GM18861 (cell line): Measurements from ENCODE around the gene SDCBP2.

Experiments used
- ATAC-seq: cut with Tn5 transposase; IDR thresholded peaks from one replicate; pipeline ENCODE4 v1.9.1; 2021; ENCODE audit not compliant: unreplicated experiment

SDCBP2 gene

GRCh38 chr20:1298166-1298565, 30.8 kb downstream of the SDCBP2 start:
- ATAC-seq: no peak

- ATAC-seq: no peak
Observed at GRCh38 chr20:1297486-1297885, 31.5 kb downstream of the SDCBP2 start.

DNA sequence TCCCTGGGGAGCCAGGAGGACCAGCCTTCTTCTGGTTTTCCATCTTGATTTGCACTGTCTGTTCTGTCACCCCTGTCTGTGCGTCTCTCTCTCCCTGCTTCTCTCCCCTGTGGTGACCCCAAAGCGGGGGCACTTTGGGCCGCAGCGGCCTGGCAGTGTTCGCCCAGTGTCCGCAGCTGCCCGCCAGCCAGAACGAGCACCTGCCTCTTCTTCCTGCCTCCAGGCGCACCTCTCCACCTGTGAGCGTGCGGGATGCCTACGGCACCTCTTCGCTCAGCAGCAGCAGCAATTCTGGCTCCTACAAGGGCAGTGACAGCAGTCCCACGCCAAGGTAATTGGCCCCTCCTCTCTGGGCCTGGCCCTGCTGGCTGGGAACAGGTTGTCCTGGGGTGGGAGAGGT, 32.0 kb downstream of the SDCBP2 start:
- no peak for ATAC-seq

GRCh38 chr20:1296117-1296610, 32.8 kb downstream of the SDCBP2 start:
- ATAC-seq: no peak

DNA sequence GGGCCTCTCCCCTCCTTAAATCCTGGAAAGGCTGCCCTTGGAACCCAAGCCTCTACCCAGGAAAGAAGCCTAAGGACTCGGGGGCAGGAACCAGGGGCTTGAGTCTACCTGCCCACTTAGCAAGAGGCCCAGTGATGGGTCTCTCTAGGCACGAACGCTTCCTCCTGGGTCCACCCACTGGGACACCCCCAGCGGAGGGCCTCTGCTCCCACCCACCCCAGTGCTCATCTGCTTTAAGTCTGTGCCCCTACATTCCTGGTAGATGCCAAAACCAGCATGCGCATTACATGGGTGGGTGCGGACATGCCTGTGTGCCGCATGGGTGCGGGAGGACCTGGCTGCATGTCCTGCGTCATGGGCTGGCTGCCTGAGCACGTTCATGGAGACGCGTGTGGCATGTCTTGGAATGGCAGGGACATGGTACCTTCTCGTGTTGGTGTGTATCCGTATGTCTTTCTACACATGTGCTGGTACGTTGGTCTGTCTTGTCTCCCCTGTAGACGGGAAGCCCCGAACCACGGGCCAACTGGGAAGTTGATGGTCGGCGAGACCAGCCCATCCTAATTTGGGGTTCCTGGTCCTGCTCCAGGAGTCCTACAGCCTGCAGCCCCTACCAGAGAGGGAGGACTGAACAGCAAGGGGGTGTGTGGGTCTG, 33.5 kb downstream of the SDCBP2 start:
- ATAC-seq: no peak

DNA sequence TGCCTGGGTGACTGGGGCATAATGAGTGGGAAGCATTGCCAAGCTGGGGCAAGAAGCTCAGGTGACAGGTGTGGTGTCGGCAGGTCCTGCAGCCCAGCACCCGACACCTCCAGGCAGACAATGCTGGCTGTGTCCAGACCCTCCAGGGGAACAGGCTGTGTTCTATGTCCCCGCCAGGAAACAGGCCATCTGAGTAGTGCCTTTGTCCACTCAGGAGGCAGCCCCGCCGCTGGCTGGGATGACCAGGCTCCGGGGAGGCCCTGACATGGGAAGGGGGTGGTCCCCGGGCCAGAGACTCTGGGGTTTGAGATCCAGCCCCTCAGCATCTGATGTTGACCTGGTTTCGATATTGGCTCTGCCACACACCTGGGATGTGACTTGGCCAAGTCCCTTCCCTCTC, 34.4 kb downstream of the SDCBP2 start:
- ATAC-seq: no peak

DNA sequence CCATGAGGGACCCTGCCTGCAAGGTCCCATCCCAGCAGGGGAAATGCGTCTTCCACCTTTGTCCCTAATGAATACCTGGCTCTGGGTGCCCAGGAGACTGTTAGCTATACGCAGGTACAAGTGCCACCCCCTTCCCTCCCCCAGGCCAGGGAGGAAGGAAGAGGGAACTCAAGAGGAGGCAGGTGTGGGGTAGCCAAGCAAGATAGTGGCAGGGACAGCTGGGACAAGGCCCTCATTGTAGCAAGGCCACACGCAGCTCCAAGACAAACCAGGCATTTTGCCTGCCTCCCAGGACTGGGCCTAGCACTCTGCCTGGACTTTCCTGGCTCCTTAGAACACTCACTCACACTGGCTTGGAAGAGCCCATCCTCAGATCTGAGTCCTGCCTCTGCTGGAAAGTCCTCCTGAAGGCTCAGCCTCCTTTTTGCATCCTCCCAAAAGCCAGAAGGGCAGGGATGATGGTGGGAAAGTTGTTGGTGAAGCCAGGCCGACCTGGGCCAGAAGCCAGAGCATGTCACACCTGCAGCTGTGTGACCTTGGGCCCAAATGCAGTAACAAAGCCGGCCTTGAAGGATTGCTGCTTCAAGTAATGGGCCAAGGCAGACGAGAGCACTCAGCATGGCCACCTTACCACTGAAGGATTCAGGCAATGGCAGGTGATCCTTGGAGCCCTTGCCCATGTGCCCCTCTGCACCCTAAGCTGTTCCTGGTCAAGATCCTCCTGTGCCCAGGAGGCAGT, 35.1 kb downstream of the SDCBP2 start:
- ATAC-seq: no peak

DNA sequence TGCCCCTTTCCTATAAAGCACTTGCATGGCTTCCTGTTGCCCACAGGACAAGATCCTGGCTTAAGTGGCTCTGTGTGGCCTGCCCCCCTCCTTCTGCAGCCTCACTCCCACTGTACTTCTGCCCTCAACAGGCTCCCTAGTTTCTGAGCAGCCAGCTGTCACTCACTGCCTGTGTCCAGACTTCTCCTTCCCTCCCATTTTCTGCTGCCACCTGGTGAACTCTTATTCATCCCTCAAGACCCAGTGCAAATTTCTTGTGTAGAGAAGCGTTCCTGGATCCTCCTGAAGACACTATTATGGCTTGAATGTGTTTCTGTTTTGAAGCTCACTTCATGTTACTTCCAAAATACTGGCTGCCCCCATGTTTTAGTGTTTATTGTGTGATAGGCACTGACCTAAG, 36.3 kb downstream of the SDCBP2 start:
- ATAC-seq: no peak

DNA sequence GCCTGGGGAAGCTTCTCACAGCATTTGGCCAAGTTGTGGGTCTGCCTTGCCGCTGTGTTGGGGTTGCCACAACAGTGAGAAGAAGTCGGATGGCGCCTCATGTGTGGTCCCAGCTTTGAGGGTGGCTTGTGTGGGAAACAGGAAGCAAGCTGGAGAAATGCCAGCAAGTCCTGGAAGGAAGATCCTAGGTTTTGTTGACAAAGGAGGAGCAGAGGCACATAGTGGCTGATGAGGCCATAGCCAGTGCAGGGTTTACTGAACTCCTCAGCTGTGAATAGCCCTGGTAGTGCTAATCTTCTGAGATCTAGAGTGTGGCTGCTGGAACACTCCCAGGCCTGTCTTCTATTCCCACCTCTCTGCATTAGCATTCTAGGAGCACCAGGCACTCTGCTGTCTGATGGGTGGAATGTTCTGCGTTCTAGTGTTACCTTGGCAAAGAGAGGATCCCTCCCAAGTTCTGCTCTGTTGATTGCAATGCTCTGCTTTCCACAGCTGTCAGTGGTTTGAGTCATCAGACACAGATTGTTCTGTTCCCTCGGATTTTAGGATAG, 37.7 kb downstream of the SDCBP2 start:
- ATAC-seq: no peak

DNA sequence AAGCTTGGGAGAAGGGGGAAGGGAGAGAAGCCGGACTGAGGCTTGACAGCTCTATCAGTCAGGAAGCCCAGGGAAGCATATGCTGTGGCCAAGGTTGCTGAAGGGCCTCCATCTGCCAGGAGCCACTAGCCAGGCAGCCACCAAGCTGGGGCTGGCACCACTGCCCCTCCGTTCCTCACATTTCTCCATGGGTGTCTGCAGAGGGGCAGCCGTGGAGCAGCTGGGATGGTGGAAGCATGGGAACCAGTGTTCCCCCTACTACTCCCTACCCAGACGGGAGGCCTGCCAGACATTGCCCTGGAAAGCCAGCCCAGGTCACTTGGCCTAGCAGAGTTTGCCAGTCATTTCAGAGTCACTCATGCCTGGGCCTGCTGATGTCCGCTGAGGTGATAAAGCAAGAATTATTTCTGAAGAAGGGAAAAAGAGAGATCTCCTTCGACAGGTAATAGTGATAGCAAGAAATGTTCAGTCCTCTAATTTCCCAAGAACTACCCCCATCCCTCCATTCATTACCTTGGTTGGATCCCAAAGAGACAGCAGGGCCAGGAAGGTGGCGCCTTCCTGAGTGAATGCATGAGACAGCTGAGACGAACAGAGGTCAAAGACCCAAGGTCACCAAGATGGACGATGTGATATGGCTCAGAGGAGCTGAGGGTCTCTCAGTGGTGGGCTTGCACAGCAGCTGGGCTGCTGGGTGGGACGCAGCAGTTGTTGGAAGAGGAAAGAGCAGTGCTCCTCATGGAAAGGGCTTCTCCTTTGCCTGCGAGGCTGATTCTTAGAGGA, 41.0 kb downstream of the SDCBP2 start:
- no peak for ATAC-seq

DNA sequence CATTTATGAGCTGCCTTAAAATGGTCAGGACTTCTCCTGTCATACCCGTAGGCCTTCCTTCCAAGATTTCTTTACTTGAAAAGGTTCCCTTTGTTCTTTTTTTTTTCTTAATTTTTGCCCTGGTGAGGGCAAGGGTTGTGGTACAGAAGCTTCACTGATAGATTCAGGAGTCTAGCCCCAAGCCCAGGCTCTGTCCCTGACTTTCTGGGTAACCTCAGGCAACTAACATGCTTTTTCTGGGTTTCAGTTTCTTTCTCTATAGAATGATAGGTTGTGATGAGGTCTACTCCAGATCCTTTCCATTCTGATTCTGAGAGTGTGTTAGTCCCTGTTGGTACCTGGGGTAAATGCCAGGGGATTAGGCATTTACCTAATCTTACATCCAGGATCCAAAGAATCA, 41.6 kb downstream of the SDCBP2 start:
- ATAC-seq: no peak

GRCh38 chr20:1286267-1287024, 42.5 kb downstream of the SDCBP2 start:
- ATAC-seq: no peak

GRCh38 chr20:1283522-1284510, 45.1 kb downstream of the SDCBP2 start:
- no peak for ATAC-seq

GRCh38 chr20:1282966-1283365, 46.0 kb downstream of the SDCBP2 start:
- no peak for ATAC-seq

GRCh38 chr20:1281279-1282057, 47.5 kb downstream of the SDCBP2 start:
- no peak for ATAC-seq

GRCh38 chr20:1280195-1281102, 48.5 kb downstream of the SDCBP2 start:
- no peak for ATAC-seq

- no peak for ATAC-seq
Observed at GRCh38 chr20:1278993-1279392, 49.9 kb downstream of the SDCBP2 start.
